CD14-positive monocyte (primary cell): ENCODE data around the gene THAP6. TPM values are rescaled to one million over a fixed set of nuclear protein-coding genes. Genes with fewer than 3 reads are reported as not detected.
A peak's percentile ranks its signal among the peaks of the same experiment; 100 is the strongest.

ENCODE experiments used
- DNase-seq, 3 donors: peaks; one replicate each; pipeline ENCODE4 v3.0.0-alpha.2; 2011 to 2022
- H2AFZ ChIP-seq: 2 replicates; pipeline ENCODE4 v1.6.0; 2012; ENCODE audit warnings: mild to moderate bottlenecking, low read depth, low read length, inconsistent platforms; ENCODE audit not compliant: insufficient read depth, poor library complexity, severe bottlenecking
- H3K27ac ChIP-seq, 2 donors: 1 replicate in 1 of 2; 2 replicates in 1 of 2; pipeline ENCODE4 v1.5.1; 2012 to 2013; ENCODE audit warnings: low read length in 2 of 2, control low read depth in 1 of 2, inconsistent platforms in 1 of 2, low read depth in 1 of 2, mild to moderate bottlenecking in 1 of 2
- H3K27me3 ChIP-seq, 2 donors: one replicate each; pipeline versions ENCODE4 v1.6.0 to v1.6.1; 2011 to 2013; ENCODE audit warnings: low read length in 2 of 2; ENCODE audit not compliant: control insufficient read depth in 2 of 2, insufficient read depth in 2 of 2
- H3K36me3 ChIP-seq, 2 donors: replicated peaks in 1 of 2; 1 replicate in 1 of 2; 2 replicates in 1 of 2; pipeline versions ENCODE4 v1.5.1 to v1.6.1; 2012 to 2013; ENCODE audit warnings: low read length in 2 of 2, control low read depth in 1 of 2, inconsistent platforms in 1 of 2, mild to moderate bottlenecking in 1 of 2; ENCODE audit not compliant: insufficient read depth in 2 of 2, control insufficient read depth in 1 of 2
- H3K4me1 ChIP-seq, 2 donors: 1 replicate in 1 of 2; 2 replicates in 1 of 2; pipeline versions ENCODE4 v1.5.1 to v1.6.1; 2012 to 2013; ENCODE audit warnings: low read length in 2 of 2, control low read depth in 1 of 2, inconsistent platforms in 1 of 2, mild to moderate bottlenecking in 1 of 2, moderate library complexity in 1 of 2; ENCODE audit not compliant: insufficient read depth in 2 of 2, control insufficient read depth in 1 of 2
- H3K4me2 ChIP-seq: replicated peaks from 2 replicates; pipeline ENCODE3; 2012; ENCODE audit warnings: low read length, moderate library complexity, mild to moderate bottlenecking; ENCODE audit not compliant: poor library complexity, severe bottlenecking; ENCODE audit errors: extremely low read depth
- H3K4me3 ChIP-seq, 3 experiments: fragments of 200-600 bp in 1 of 3; sonication (generic) in 1 of 3; replicated peaks in 1 of 3; 1 replicate in 2 of 3; 2 replicates in 1 of 3; pipeline ENCODE4 v1.5.1; 2011 to 2013; ENCODE audit warnings: low read length in 3 of 3, mild to moderate bottlenecking in 3 of 3, control low read depth in 2 of 3, low read depth in 2 of 3, inconsistent platforms in 1 of 3, moderate library complexity in 1 of 3
- H3K79me2 ChIP-seq: 2 replicates; pipeline ENCODE4 v1.6.0; 2012; ENCODE audit warnings: mild to moderate bottlenecking, control low read depth, inconsistent platforms, low read length, moderate library complexity; ENCODE audit not compliant: insufficient read depth
- H3K9ac ChIP-seq: 2 replicates; pipeline ENCODE4 v1.6.0; 2017; ENCODE audit warnings: low read length, mild to moderate bottlenecking; ENCODE audit not compliant: insufficient read depth, poor library complexity, severe bottlenecking
- H3K9me3 ChIP-seq, 2 donors: replicated peaks in 1 of 2; 1 replicate in 1 of 2; 2 replicates in 1 of 2; pipeline versions ENCODE4 v1.5.1 to v1.6.1; 2012 to 2013; ENCODE audit warnings: low read length in 2 of 2, control low read depth in 1 of 2; ENCODE audit not compliant: control insufficient read depth in 1 of 2, insufficient read depth in 1 of 2
- H4K20me1 ChIP-seq: 2 replicates; pipeline ENCODE4 v1.6.0; 2012; ENCODE audit warnings: mild to moderate bottlenecking, low read length, control low read depth, moderate library complexity; ENCODE audit not compliant: insufficient read depth
- H3K27ac Mint-ChIP-seq, 7 donors: one replicate each; pipeline ENCODE4 v1.8.0; 2020; ENCODE audit warnings: mild to moderate bottlenecking in 7 of 7, mixed read lengths in 7 of 7, moderate library complexity in 6 of 7, inconsistent platforms in 2 of 7
- H3K27me3 Mint-ChIP-seq, 3 donors: one replicate each; pipeline ENCODE4 v1.8.0; 2021 to 2022; ENCODE audit warnings: low read depth in 3 of 3, mild to moderate bottlenecking in 3 of 3, mixed read lengths in 3 of 3, moderate library complexity in 3 of 3, inconsistent platforms in 1 of 3
- H3K36me3 Mint-ChIP-seq, 2 donors: one replicate each; pipeline ENCODE4 v1.8.0; 2020; ENCODE audit warnings: mixed read lengths in 2 of 2, inconsistent platforms in 1 of 2, mild to moderate bottlenecking in 1 of 2
- H3K4me1 Mint-ChIP-seq: one replicate; pipeline ENCODE4 v1.8.0; 2020; ENCODE audit warnings: mild to moderate bottlenecking, mixed read lengths
- H3K4me3 Mint-ChIP-seq, 2 donors: one replicate each; pipeline ENCODE4 v1.8.0; 2020; ENCODE audit warnings: mild to moderate bottlenecking in 2 of 2, mixed read lengths in 2 of 2, moderate library complexity in 1 of 2
- H3K9me3 Mint-ChIP-seq, 7 donors: one replicate each; pipeline ENCODE4 v1.8.0; 2020 to 2022; ENCODE audit warnings: mixed read lengths in 7 of 7, mild to moderate bottlenecking in 6 of 7, moderate library complexity in 6 of 7, inconsistent platforms in 2 of 7
- CTCF ChIP-seq: fragments of 200-600 bp; IDR thresholded peaks from one replicate; pipeline ENCODE4 v1.8.0; 2022; ENCODE audit warnings: antibody characterized with exemption, mild to moderate bottlenecking
- WGBS: methylation state at CpG from one replicate; pipeline ENCODE4 v1.1.5; 2013; ENCODE audit warnings: missing lambda C conversion rate; ENCODE audit not compliant: insufficient coverage; 5-methylcytosine and 5-hydroxymethylcytosine counted together
- intact Hi-C, 2 donors: fragments of 100-400 bp; cut with micrococcal nuclease; formaldehyde crosslinking; loops; one replicate each; pipeline versions ENCODE4 v1.15.0 to v1.15.1; 2023
- polyA plus RNA-seq, 3 donors: library from polyadenylated mRNA; depleted of rRNA in 1 of 3; unstranded in 2 of 3; stranded (reverse) in 1 of 3; fragments of 300-500 nt in 2 of 3; fragments of >200 nt in 1 of 3; fragmentation: Illumina TruSeq in 2 of 3; gene quantifications; 1 replicate in 2 of 3; 2 replicates in 1 of 3; pipeline ENCODE4 v1.2.3, GENCODE V29; 2012 to 2021

The THAP6 gene
- polyA plus RNA-seq, 3 donors, result 2.3 to 6.1 (median 5.6) TPM

- H3K79me2 ChIP-seq, result peaks cover 74% of the 10 kb centered on the region
Observed at GRCh38 chr4:75498041-75498440, 16.2 kb upstream of the THAP6 start.

GRCh38 chr4:75499900-75500299 is 14.4 kb upstream of the THAP6 start:
- peak overlapping the region in 1 of 7 donors; percentile 30 for H3K27ac Mint-ChIP-seq
- no peak overlapping the region for H3K9ac ChIP-seq
- H3K27ac ChIP-seq, result no peak overlapping the region
- no peak for TF ChIP-seq CTCF
- H3K4me2 ChIP-seq, result no peak overlapping the region
- peaks cover 33 to 68% of the 10 kb centered on the region in 2 donors for H3K36me3 ChIP-seq
- H3K4me3 ChIP-seq, result no peak overlapping the region
- WGBS, result no CpG with 5 or more reads among the region's 2 CpGs
- H2AFZ ChIP-seq, result no peak overlapping the region
- intact Hi-C loops, result no loop called here
- no peaks in the 10 kb centered on the region for H3K9me3 ChIP-seq
- H3K27me3 ChIP-seq, result no peaks in the 10 kb centered on the region
- H3K4me3 Mint-ChIP-seq, result no peak overlapping the region
- peaks cover 43 to 62% of the 10 kb centered on the region in 2 donors for H3K36me3 Mint-ChIP-seq
- peaks cover 15% of the 10 kb centered on the region for H3K4me1 Mint-ChIP-seq
- peaks cover 11% of the 10 kb centered on the region for H4K20me1 ChIP-seq
- no peaks in the 10 kb centered on the region for H3K27me3 Mint-ChIP-seq
- H3K79me2 ChIP-seq, result peaks cover 82% of the 10 kb centered on the region
- H3K4me1 ChIP-seq, result peaks cover 10 to 16% of the 10 kb centered on the region in 2 donors
- DNase-seq, result no peak
- no peaks in the 10 kb centered on the region for H3K9me3 Mint-ChIP-seq

More at GRCh38 chr4:75498041-75498440, 16.2 kb upstream of the THAP6 start:
- H3K4me3 ChIP-seq, result no peak overlapping the region
- peak overlapping the region in 3 of 7 donors; percentile 9 to 45 (median 22) for H3K27ac Mint-ChIP-seq
- no peaks in the 10 kb centered on the region for H4K20me1 ChIP-seq
- peaks cover 38 to 55% of the 10 kb centered on the region in 2 donors for H3K36me3 Mint-ChIP-seq
- intact Hi-C loops, result no loop called here
- DNase-seq, result no peak
- no peak overlapping the region for H3K27ac ChIP-seq
- H3K4me1 ChIP-seq, result peaks cover 12 to 25% of the 10 kb centered on the region in 2 donors
- peaks cover 22% of the 10 kb centered on the region for H3K4me1 Mint-ChIP-seq
- H3K9ac ChIP-seq, result no peak overlapping the region
- TF ChIP-seq CTCF, result no peak
- no peak overlapping the region for H3K4me3 Mint-ChIP-seq
- no peaks in the 10 kb centered on the region for H3K9me3 ChIP-seq
- no peak overlapping the region for H3K4me2 ChIP-seq
- no peaks in the 10 kb centered on the region for H3K27me3 Mint-ChIP-seq
- no peaks in the 10 kb centered on the region for H3K9me3 Mint-ChIP-seq
- H2AFZ ChIP-seq, result no peak overlapping the region
- no CpG with 5 or more reads among the region's 2 CpGs for WGBS
- H3K36me3 ChIP-seq, result peaks cover 22 to 53% of the 10 kb centered on the region in 2 donors
- H3K27me3 ChIP-seq, result no peaks in the 10 kb centered on the region
